Renal cortical epithelial cell (primary cell): Measurements from ENCODE around the gene BCAT1. TPM values are rescaled to one million over a fixed set of nuclear protein-coding genes. Genes with fewer than 3 reads are reported as not detected.

Source experiments
- DNase-seq: peaks from one replicate; pipeline ENCODE4 v3.0.0-alpha.2; 2011; ENCODE audit warnings: low read depth
- total RNA-seq: library from RNA; depleted of rRNA; stranded (reverse); fragments of >200 nt; gene quantifications from 2 replicates; pipeline ENCODE4 v1.2.3, GENCODE V29; 2014

Gene BCAT1
- total RNA-seq, 1 donor from 2014 or later: 22.6 TPM

DNA sequence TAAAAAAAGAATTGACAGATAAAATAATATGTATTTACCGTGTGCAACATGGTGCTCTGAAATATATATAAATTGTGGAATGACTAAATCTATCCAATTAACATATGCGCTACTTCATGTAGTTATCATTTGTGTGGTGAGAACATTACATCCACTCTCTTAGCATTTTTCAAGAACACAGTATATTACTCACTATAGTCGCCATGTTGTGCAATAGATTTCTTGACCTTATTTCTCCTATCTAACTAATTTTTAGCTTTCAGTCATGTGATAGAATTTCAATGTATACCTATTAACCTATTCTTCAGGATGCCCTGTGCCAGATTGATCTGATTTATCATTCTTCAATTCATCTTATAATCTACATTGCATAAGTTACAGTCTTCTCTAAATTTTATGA, 178.6 kb downstream of the BCAT1 start:
- DNase-seq: no peak

DNA sequence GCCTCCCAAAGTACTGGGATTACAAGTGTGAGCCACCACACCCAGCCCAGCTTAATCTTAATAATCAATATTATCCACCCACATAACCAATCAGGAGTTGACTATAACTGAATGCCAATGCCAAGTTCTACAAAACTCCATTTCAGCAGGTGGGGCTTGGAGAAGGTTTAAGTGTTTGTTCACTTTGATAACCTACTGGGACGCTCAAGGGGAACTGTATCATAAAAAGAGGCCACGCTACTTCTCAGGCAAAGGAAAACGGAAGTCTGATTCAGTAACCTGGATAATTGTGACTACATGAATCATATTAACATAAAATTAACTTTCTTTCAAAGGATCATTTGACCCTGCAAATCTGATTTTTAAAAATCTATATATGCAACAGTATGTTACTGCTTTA, 179.2 kb downstream of the BCAT1 start:
- no peak for DNase-seq

DNA sequence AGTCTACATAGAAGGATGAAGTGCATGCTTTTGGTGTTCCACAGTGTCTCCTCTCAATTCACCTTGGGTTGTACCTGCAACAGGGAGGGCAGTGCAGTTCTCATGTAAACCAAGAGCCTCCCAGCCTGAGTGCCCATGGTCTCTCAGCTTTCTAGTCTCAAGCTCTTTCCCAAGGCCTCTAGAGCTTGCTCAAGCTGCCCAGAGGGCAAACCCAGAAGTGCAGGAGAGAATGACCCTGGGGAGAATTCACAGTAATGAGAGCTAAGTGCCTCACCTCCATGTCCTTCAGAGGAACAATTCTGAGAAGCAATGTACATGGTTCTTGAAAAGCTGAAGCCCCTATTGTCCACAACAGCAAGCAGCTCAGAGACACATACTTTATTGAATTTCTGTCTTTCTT, 180.5 kb downstream of the BCAT1 start:
- no peak for DNase-seq

DNA sequence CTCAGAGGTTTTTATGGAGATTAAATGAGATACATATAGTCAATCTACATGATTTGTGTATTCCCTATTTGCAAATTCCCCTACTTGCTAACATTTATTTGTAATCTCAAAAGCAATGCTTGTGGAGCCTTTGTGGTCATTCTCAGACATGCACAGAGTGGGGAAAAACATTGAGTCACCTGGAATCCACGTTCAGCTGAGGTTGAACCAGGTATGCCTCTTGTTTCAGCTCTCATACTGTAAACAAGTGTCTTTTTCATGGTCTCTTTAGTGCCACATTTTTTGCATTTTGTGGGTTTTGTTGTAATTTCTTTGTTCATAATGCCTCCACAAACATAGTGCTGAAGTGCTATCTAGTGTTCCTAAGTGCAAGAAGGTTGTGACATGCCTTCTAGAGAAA, 181.9 kb downstream of the BCAT1 start:
- no peak for DNase-seq

DNA sequence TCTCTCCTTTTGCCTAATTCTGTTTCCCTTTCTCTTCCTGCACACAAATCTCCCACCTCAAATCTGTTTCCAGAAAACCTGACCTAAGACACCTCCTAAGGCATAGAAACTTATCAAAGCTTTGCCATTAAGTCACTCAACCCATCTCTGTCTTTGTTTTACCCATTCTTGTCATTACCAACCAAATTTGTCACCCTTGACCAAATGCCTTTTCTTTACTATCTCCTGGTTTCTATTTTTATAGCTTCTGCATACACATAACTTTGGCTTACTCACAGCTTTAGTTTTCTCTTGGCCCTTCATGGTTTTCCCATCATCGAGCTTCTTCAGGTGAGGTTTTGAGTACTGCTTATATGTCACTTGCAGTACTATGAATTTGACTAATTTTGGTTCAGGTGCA, 184.2 kb downstream of the BCAT1 start:
- DNase-seq: no peak

DNA sequence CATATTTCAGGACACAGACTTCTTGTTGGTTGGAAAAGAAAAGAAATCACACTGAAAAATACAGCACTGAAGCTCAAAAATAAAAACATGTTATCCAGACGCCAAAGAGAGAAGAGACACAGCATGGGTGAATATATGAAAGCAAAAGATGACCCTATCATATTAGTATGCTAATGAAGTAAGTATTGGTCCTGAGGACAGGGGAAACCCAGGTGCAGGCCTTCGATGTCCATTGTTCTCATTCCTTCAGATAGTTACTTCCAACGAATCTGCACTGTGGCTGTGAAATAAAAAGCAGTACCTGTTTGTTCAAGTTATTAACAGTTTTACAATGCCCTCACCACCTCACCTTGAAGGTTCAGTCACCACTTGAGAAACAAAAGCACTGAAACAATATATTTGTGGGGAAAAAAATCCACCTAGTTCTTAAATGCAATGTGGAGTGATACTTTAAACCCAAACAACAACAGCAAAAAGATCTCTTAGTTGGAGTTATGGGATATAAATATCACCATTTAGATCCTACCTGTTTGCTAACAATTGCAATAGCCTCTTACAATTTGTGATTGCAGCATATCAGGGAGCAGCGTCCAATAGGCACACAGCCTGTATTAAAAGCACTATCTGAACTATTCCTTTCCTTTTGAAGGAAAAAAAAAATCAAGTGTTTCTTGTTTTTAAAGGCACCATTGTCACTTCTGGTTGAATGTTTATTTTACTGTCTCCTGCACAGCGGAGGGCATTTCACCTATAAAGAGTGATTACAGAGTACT, 188.1 kb downstream of the BCAT1 start:
- DNase-seq: no peak

DNA sequence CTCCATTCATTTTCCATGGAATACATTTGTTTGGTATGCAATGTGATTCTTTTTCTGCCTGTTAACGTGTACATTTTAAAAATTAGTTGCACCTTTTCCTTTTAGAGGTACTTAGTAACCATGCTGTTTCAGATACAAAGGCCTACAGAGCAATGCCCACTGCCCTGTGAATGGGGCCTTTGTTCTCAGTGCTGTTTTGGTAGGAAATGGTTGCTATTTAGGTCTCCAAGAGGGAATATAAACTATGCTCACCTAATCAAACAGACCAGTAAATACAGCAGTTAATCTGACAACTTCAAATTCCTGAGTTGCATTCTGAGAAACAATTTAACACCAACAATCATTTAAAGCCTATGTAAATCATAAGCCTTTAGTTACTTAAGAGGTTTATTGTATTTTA, 188.7 kb downstream of the BCAT1 start:
- DNase-seq: peak; percentile 73

Other genes with a start within 250 kb of the BCAT1 start
- gene DNAI7, start 246.1 kb upstream of the BCAT1 start, total RNA-seq: 3.8 TPM in 1 of 2 replicates, not detected in the other
- gene ETFRF1, start 246.1 kb upstream of the BCAT1 start, total RNA-seq: 15.8 and 37.6 TPM in 2 replicates